HepG2 (cell line): ENCODE data around the gene MRPL38. TPM values are rescaled to one million over a fixed set of nuclear protein-coding genes. Genes with fewer than 3 reads are reported as not detected.

Experiments
- BATF2 ChIP-seq: sonication (generic); formaldehyde crosslinking; IDR thresholded peaks from 2 replicates; pipeline ENCODE4 v1.8.0; 2022; ENCODE audit warnings: mild to moderate bottlenecking, missing genetic modification reagents, moderate library complexity
- BRD4 ChIP-seq: sonication (generic); formaldehyde crosslinking; IDR thresholded peaks from 2 replicates; pipeline ENCODE4 v1.4.0; 2020; ENCODE audit warnings: missing genetic modification reagents
- HBP1 ChIP-seq: IDR thresholded peaks from 2 replicates; pipeline ENCODE4 v1.6.1; 2016; ENCODE audit warnings: low read depth, control low read depth
- HIC2 ChIP-seq: sonication (generic); formaldehyde crosslinking; IDR thresholded peaks from 2 replicates; pipeline ENCODE4 v1.9.0; 2022; ENCODE audit warnings: low read depth, missing genetic modification reagents
- HIVEP1 ChIP-seq: sonication (generic); formaldehyde crosslinking; IDR thresholded peaks from 2 replicates; pipeline ENCODE4 v1.4.0; 2020; ENCODE audit warnings: mild to moderate bottlenecking, missing genetic modification reagents
- HNRNPK ChIP-seq: fragments of 200-400 bp; formaldehyde crosslinking; IDR thresholded peaks from 2 replicates; pipeline ENCODE4 v1.6.1; 2018; ENCODE audit warnings: low read length, low read depth, moderate library complexity, mild to moderate bottlenecking; ENCODE audit not compliant: poor library complexity, severe bottlenecking
- IKZF4 ChIP-seq: sonication (generic); formaldehyde crosslinking; IDR thresholded peaks from 2 replicates; pipeline ENCODE4 v1.5.1; 2020; ENCODE audit warnings: borderline replicate concordance, mild to moderate bottlenecking, low read depth, missing genetic modification reagents; ENCODE audit errors: not compliant biosample characterization
- MXI1 ChIP-seq: IDR thresholded peaks from 3 replicates; pipeline ENCODE4 v1.6.1; 2012; ENCODE audit warnings: low read depth, low read length, inconsistent platforms, borderline replicate concordance
- NFE2 ChIP-seq: sonication (generic); formaldehyde crosslinking; IDR thresholded peaks from 2 replicates; pipeline ENCODE4 v1.4.0; 2020; ENCODE audit warnings: missing genetic modification reagents
- NFKBIZ ChIP-seq: IDR thresholded peaks from 2 replicates; pipeline ENCODE4 v1.6.1; 2018; ENCODE audit warnings: missing genetic modification reagents, missing compliant biosample characterization
- NR2C2 ChIP-seq: sonication (generic); formaldehyde crosslinking; IDR thresholded peaks from 2 replicates; pipeline ENCODE4 v1.4.0; 2020; ENCODE audit warnings: missing genetic modification reagents, mild to moderate bottlenecking, moderate library complexity, borderline replicate concordance
- PRPF4 ChIP-seq: fragments of 200-400 bp; formaldehyde crosslinking; IDR thresholded peaks from 2 replicates; pipeline ENCODE4 v1.6.1; 2016; ENCODE audit warnings: low read length, low read depth; ENCODE audit not compliant: poor library complexity, severe bottlenecking
- RCOR2 ChIP-seq: IDR thresholded peaks from 2 replicates; pipeline ENCODE4 v1.6.1; 2016; ENCODE audit warnings: missing biosample characterization, missing genetic modification reagents
- USF2 ChIP-seq, 2 experiments: sonication (generic) in 1 of 2; formaldehyde crosslinking in 1 of 2; IDR thresholded peaks; 2 replicates each; pipeline versions ENCODE4 v1.5.1 to v1.6.1; 2011 to 2020; ENCODE audit warnings: borderline replicate concordance in 1 of 2, low read depth in 1 of 2, low read length in 1 of 2, mild to moderate bottlenecking in 1 of 2, missing genetic modification reagents in 1 of 2, moderate library complexity in 1 of 2
- ZNF224 ChIP-seq: sonication (generic); formaldehyde crosslinking; IDR thresholded peaks from 2 replicates; pipeline ENCODE4 v1.5.0; 2020; ENCODE audit warnings: mild to moderate bottlenecking, missing genetic modification reagents
- ZNF468 ChIP-seq: sonication (generic); formaldehyde crosslinking; IDR thresholded peaks from 2 replicates; pipeline ENCODE4 v1.8.0; 2022; ENCODE audit warnings: mild to moderate bottlenecking, moderate library complexity, missing genetic modification reagents
- ZNF841 ChIP-seq: sonication (generic); formaldehyde crosslinking; IDR thresholded peaks from 2 replicates; pipeline ENCODE4 v1.8.1; 2023; ENCODE audit warnings: missing genetic modification reagents, borderline replicate concordance
- polyA plus RNA-seq, 8 experiments: library from polyadenylated mRNA; depleted of rRNA in 3 of 8; stranded (reverse) in 7 of 8; unstranded in 1 of 8; fragments of >200 nt; fragmentation: Illumina TruSeq in 4 of 8; extraction: Trizol in 4 of 8; gene quantifications; 2 replicates each; pipeline versions ENCODE4 v1.2.1 to v1.2.3, GENCODE V29; 2011 to 2016; ENCODE audit warnings: low read depth in 4 of 8, missing spikeins in 1 of 8, mixed read lengths in 1 of 8; ENCODE audit not compliant: insufficient read depth in 1 of 8
- total RNA-seq, 5 experiments: library from RNA; depleted of rRNA; stranded (reverse); fragments of >200 nt; fragmentation: Illumina TruSeq; extraction: Trizol; gene quantifications; 2 replicates each; pipeline ENCODE4 v1.2.3, GENCODE V29; 2016; ENCODE audit warnings: low read depth in 1 of 5

The MRPL38 gene
- total and polyA plus RNA-seq, 2 of the 13 experiments (the other 11 are each of a cell fraction or from before 2014, with no cell fraction given), result 83.7 to 125 TPM

- TF ChIP-seq MXI1 (no peak), HNRNPK (no peak), ZNF468 (CRISPR knock-in tag) (no peak), NR2C2 (CRISPR knock-in tag) (peak; percentile 38; the same call in 1 of the 2 replicates), HIC2 (CRISPR knock-in tag) (no peak), RCOR2 (CRISPR knock-in tag) (peak; percentile 95), IKZF4 (CRISPR knock-in tag) (peak; percentile 27), HBP1 (0 out of 2 replicates have a peak, but pooled peaks have one; percentile 14), ZNF841 (CRISPR knock-in tag) (no peak), NFE2 (CRISPR knock-in tag) (peak; percentile 29; the same call in 1 of the 2 replicates), PRPF4 (no peak), BRD4 (CRISPR knock-in tag) (no peak), NFKBIZ (CRISPR knock-in tag) (peak; percentile 81; the same call in 1 of the 2 replicates), USF2 (IDR thresholded peaks at IDR 0.05; ENCODE audit: low read depth, low read length) (no peak), USF2 (CRISPR knock-in tag; IDR thresholded peaks at IDR 0.05; ENCODE audit: borderline replicate concordance) (no peak), BATF2 (no peak), HIVEP1 (CRISPR knock-in tag) (no peak), ZNF224 (CRISPR knock-in tag) (0 out of 2 replicates have a peak, but pooled peaks have one; percentile 70)
These were observed 35.2 kb downstream of the MRPL38 start (continued) for GRCh38 chr17:75869282-75870141.
